SK-N-SH (cell line): ENCODE data around the gene PRDM15.

Source experiments
- CHD2 ChIP-seq: fragments of 150-350 bp; IDR thresholded peaks from 2 replicates; pipeline ENCODE4 v1.6.1; 2018; ENCODE audit warnings: low read length; ENCODE audit not compliant: partially characterized antibody
- POLR2AphosphoS5 ChIP-seq: IDR thresholded peaks from 2 replicates; pipeline ENCODE4 v1.6.1; 2012; ENCODE audit warnings: low read depth, low read length
- RAD21 ChIP-seq: IDR thresholded peaks from 2 replicates; pipeline ENCODE4 v1.6.1; 2012; ENCODE audit warnings: mild to moderate bottlenecking, low read length
- TF ChIP-seq, protein P1 (sequence below): IDR thresholded peaks from 2 replicates; pipeline ENCODE4 v1.6.1; 2012; ENCODE audit warnings: mild to moderate bottlenecking, low read depth, low read length, moderate library complexity

DNA sequence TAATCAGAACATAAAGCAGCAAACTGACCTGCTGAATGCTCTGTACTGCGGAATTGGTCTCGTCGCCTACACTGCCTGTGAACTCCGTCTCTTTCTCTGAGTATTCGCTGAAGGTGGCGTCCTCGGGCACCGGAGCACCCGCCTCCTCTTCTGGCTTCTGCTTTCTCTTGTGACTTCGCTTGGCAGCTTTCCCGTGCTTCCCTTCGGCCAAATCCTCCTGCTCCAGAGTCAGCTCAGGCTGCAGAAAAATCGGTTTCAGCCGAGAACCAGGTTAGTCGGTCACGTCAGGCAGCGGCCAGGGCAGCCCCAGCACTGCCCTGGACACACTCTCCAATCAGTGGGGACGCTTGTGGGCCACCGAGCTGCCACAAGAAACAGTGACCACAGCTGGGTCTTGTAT is 76.5 kb downstream of the PRDM15 start:
- TF ChIP-seq CHD2 (no peak), POLR2AphosphoS5 (no peak), RAD21 (no peak)
- TF ChIP-seq, protein P1, sequence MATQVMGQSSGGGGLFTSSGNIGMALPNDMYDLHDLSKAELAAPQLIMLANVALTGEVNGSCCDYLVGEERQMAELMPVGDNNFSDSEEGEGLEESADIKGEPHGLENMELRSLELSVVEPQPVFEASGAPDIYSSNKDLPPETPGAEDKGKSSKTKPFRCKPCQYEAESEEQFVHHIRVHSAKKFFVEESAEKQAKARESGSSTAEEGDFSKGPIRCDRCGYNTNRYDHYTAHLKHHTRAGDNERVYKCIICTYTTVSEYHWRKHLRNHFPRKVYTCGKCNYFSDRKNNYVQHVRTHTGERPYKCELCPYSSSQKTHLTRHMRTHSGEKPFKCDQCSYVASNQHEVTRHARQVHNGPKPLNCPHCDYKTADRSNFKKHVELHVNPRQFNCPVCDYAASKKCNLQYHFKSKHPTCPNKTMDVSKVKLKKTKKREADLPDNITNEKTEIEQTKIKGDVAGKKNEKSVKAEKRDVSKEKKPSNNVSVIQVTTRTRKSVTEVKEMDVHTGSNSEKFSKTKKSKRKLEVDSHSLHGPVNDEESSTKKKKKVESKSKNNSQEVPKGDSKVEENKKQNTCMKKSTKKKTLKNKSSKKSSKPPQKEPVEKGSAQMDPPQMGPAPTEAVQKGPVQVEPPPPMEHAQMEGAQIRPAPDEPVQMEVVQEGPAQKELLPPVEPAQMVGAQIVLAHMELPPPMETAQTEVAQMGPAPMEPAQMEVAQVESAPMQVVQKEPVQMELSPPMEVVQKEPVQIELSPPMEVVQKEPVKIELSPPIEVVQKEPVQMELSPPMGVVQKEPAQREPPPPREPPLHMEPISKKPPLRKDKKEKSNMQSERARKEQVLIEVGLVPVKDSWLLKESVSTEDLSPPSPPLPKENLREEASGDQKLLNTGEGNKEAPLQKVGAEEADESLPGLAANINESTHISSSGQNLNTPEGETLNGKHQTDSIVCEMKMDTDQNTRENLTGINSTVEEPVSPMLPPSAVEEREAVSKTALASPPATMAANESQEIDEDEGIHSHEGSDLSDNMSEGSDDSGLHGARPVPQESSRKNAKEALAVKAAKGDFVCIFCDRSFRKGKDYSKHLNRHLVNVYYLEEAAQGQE, result no peak
